ENCODE measurements around the gene ZNF768.

The ZNF768 gene

GRCh38 chr16:30518552-30518951, 7.8 kb downstream of the ZNF768 start:
- H3K9me2 ChIP-seq (replicated peaks; ENCODE audit: control insufficient read depth, low read length), result no peaks in the 10 kb centered on the region
- no peak overlapping the region for H3K27ac ChIP-seq (ENCODE audit: low read depth, low read length)
- no peak overlapping the region for H3K4me3 ChIP-seq (ENCODE audit: low read length)
- H3K4me1 ChIP-seq (ENCODE audit: control insufficient read depth, low read length), result no peaks in the 10 kb centered on the region
- no peaks in the 10 kb centered on the region for H3K9me3 ChIP-seq (ENCODE audit: control insufficient read depth, insufficient read depth, low read length)
- no peaks in the 10 kb centered on the region for H4K20me1 ChIP-seq (ENCODE audit: control insufficient read depth, insufficient read depth, low read depth, low read length)
- peaks cover 76% of the 10 kb centered on the region for H3K36me3 ChIP-seq (ENCODE audit: control insufficient read depth, low read length)
- TF ChIP-seq CTCF (IDR thresholded peaks at IDR 0.05; ENCODE audit: low read depth, low read length, poor library complexity, severe bottlenecking) (no peak), EZH2phosphoT487 (IDR thresholded peaks at IDR 0.05; ENCODE audit: borderline replicate concordance, low read length) (no peak)
- no peaks in the 10 kb centered on the region for H3K27me3 ChIP-seq (ENCODE audit: control insufficient read depth, low read length)
- H3K4me2 ChIP-seq (ENCODE audit: low read length), result no peak overlapping the region
- no peaks in the 10 kb centered on the region for H3K79me2 ChIP-seq (ENCODE audit: control insufficient read depth, low read length)
- H3F3A ChIP-seq (ENCODE audit: control insufficient read depth, insufficient read depth), result peaks cover 18% of the 10 kb centered on the region

GRCh38 chr16:30515275-30515674, 11.1 kb downstream of the ZNF768 start:
- peaks cover 3% of the 10 kb centered on the region; the same call in 1 of the 2 replicates for H3F3A ChIP-seq (ENCODE audit: control insufficient read depth, insufficient read depth)
- H3K27me3 ChIP-seq (ENCODE audit: control insufficient read depth, low read length), result no peaks in the 10 kb centered on the region
- TF ChIP-seq CTCF (IDR thresholded peaks at IDR 0.05; ENCODE audit: low read depth, low read length, poor library complexity, severe bottlenecking) (no peak), EZH2phosphoT487 (IDR thresholded peaks at IDR 0.05; ENCODE audit: borderline replicate concordance, low read length) (no peak)

GRCh38 chr16:30511509-30511908, 14.9 kb downstream of the ZNF768 start:
- H3K9me3 ChIP-seq (ENCODE audit: control insufficient read depth, insufficient read depth, low read length), result no peaks in the 10 kb centered on the region
- H3K27ac ChIP-seq (ENCODE audit: low read depth, low read length), result no peak overlapping the region
- H3F3A ChIP-seq (ENCODE audit: control insufficient read depth, insufficient read depth), result peaks cover 3% of the 10 kb centered on the region; the same call in 1 of the 2 replicates
- no peak overlapping the region for H3K4me3 ChIP-seq (ENCODE audit: low read length)
- TF ChIP-seq CTCF (IDR thresholded peaks at IDR 0.05; ENCODE audit: low read depth, low read length, poor library complexity, severe bottlenecking) (no peak), EZH2phosphoT487 (IDR thresholded peaks at IDR 0.05; ENCODE audit: borderline replicate concordance, low read length) (no peak)
- no peaks in the 10 kb centered on the region for H3K79me2 ChIP-seq (ENCODE audit: control insufficient read depth, low read length)
- H3K9me2 ChIP-seq (replicated peaks; ENCODE audit: control insufficient read depth, low read length), result no peaks in the 10 kb centered on the region
- H3K36me3 ChIP-seq (ENCODE audit: control insufficient read depth, low read length), result peaks cover 78% of the 10 kb centered on the region
- no peaks in the 10 kb centered on the region for H3K27me3 ChIP-seq (ENCODE audit: control insufficient read depth, low read length)
- H3K4me1 ChIP-seq (ENCODE audit: control insufficient read depth, low read length), result no peaks in the 10 kb centered on the region
- no peak overlapping the region for H3K4me2 ChIP-seq (ENCODE audit: low read length)
- no peaks in the 10 kb centered on the region for H4K20me1 ChIP-seq (ENCODE audit: control insufficient read depth, insufficient read depth, low read depth, low read length)

More at GRCh38 chr16:30515275-30515674, 11.1 kb downstream of the ZNF768 start:
- no peak overlapping the region for H3K27ac ChIP-seq (ENCODE audit: low read depth, low read length)
- H3K4me3 ChIP-seq (ENCODE audit: low read length), result no peak overlapping the region
- no peaks in the 10 kb centered on the region for H3K79me2 ChIP-seq (ENCODE audit: control insufficient read depth, low read length)
- no peaks in the 10 kb centered on the region for H3K9me2 ChIP-seq (replicated peaks; ENCODE audit: control insufficient read depth, low read length)
- no peak overlapping the region for H3K4me2 ChIP-seq (ENCODE audit: low read length)
- H3K9me3 ChIP-seq (ENCODE audit: control insufficient read depth, insufficient read depth, low read length), result no peaks in the 10 kb centered on the region
- H4K20me1 ChIP-seq (ENCODE audit: control insufficient read depth, insufficient read depth, low read depth, low read length), result no peaks in the 10 kb centered on the region
- no peaks in the 10 kb centered on the region for H3K4me1 ChIP-seq (ENCODE audit: control insufficient read depth, low read length)
- peaks cover 92% of the 10 kb centered on the region for H3K36me3 ChIP-seq (ENCODE audit: control insufficient read depth, low read length)
